Stimulated activated effector memory CD8-positive, alpha-beta T cell treated with anti-CD3 and anti-CD28 coated beads, Interleukin-12 subunit alpha, Interleukin-12 subunit beta, amount 100 ng/mL, for 72 hours (primary cell): ENCODE data around the gene BABAM1.

Experiments used
- ATAC-seq: fragments of 150-1000 bp; cut with Tn5 transposase; 2 replicates; pipeline ENCODE4 v1.10.0; 2021
- DNase-seq, 2 donors: peaks; one replicate each; pipeline ENCODE4 v3.0.0; 2021 to 2022; ENCODE audit warnings: low spot score in 2 of 2
- H3K27ac Mint-ChIP-seq: one replicate; pipeline ENCODE4 v1.8.0; 2022; ENCODE audit warnings: mild to moderate bottlenecking, mixed read lengths
- H3K36me3 Mint-ChIP-seq: one replicate; pipeline ENCODE4 v1.8.0; 2022; ENCODE audit warnings: mild to moderate bottlenecking, mixed read lengths
- H3K4me1 Mint-ChIP-seq: one replicate; pipeline ENCODE4 v1.8.0; 2022; ENCODE audit warnings: mixed read lengths
- H3K4me3 Mint-ChIP-seq: one replicate; pipeline ENCODE4 v1.8.0; 2022; ENCODE audit warnings: mild to moderate bottlenecking, mixed read lengths
- H3K9me3 Mint-ChIP-seq: one replicate; pipeline ENCODE4 v1.8.0; 2022; ENCODE audit warnings: mixed read lengths

The BABAM1 gene

GRCh38 chr19:17266975-17267788, at the start of gene BABAM1:
BABAM1 (plus strand) TSS chr19:17267443; CDS start chr19:17268807, 1,364 bp downstream.
- Mint-ChIP-seq H3K9me3 (no peaks in the 10 kb centered on the region), H3K27ac (peak within 1 kb of the TSS; percentile 79), H3K4me1 (peaks cover 12% of the 10 kb centered on the region), H3K36me3 (peaks cover 53% of the 10 kb centered on the region), H3K4me3 (peak within 1 kb of the TSS; percentile 79)
- DNase-seq (peak; percentile 70 to 94), ATAC-seq (peak; percentile 95)

GRCh38 chr19:17219286-17219685, 48.0 kb upstream of the BABAM1 start:
- ATAC-seq (no peak), DNase-seq (no peak)
- Mint-ChIP-seq H3K4me1 (peaks cover 11% of the 10 kb centered on the region), H3K27ac (no peak overlapping the region), H3K9me3 (no peaks in the 10 kb centered on the region), H3K4me3 (no peak overlapping the region), H3K36me3 (peaks cover 49% of the 10 kb centered on the region)

- Mint-ChIP-seq H3K27ac (no peak overlapping the region), H3K36me3 (peaks cover 43% of the 10 kb centered on the region), H3K4me1 (peaks cover under 1% of the 10 kb centered on the region), H3K9me3 (no peaks in the 10 kb centered on the region), H3K4me3 (no peak overlapping the region)
- ATAC-seq (peak; percentile 11), DNase-seq (no peak)
These were observed 47.0 kb upstream of the BABAM1 start for GRCh38 chr19:17220207-17220758.

- Mint-ChIP-seq H3K36me3 (peaks cover 5% of the 10 kb centered on the region), H3K4me3 (peak overlapping the region; percentile 80), H3K4me1 (peaks cover 9% of the 10 kb centered on the region), H3K9me3 (no peaks in the 10 kb centered on the region), H3K27ac (no peak overlapping the region)
- DNase-seq (no peak), ATAC-seq (no peak)
These were observed 42.2 kb upstream of the BABAM1 start for GRCh38 chr19:17225053-17225452.

GRCh38 chr19:17226002-17226933, 41.0 kb upstream of the BABAM1 start, which contains the start of gene OCEL1:
OCEL1 (plus strand) TSS chr19:17226226; CDS start chr19:17226248, 22 bp downstream.
- peaks cover 11% of the 10 kb centered on the region for H3K36me3 Mint-ChIP-seq
- peak within 1 kb of the TSS; percentile 87 for H3K27ac Mint-ChIP-seq
- peak within 1 kb of the TSS; percentile 80 for H3K4me3 Mint-ChIP-seq
- ATAC-seq (peak; percentile 96), DNase-seq (peak; percentile 92 to 97)
- H3K9me3 Mint-ChIP-seq = no peaks in the 10 kb centered on the region
- H3K4me1 Mint-ChIP-seq = peaks cover 9% of the 10 kb centered on the region

GRCh38 chr19:17227798-17228367, 39.4 kb upstream of the BABAM1 start:
- Mint-ChIP-seq H3K36me3 (peaks cover 26% of the 10 kb centered on the region), H3K4me1 (peaks cover 9% of the 10 kb centered on the region), H3K9me3 (no peaks in the 10 kb centered on the region), H3K27ac (no peak overlapping the region), H3K4me3 (peak overlapping the region; percentile 13)
- no peak for DNase-seq
- ATAC-seq = no peak

- Mint-ChIP-seq H3K27ac (no peak overlapping the region), H3K4me3 (no peak overlapping the region), H3K4me1 (peaks cover 22% of the 10 kb centered on the region), H3K9me3 (no peaks in the 10 kb centered on the region), H3K36me3 (peaks cover 26% of the 10 kb centered on the region)
- no peak for DNase-seq
- no peak for ATAC-seq
These were observed 37.4 kb upstream of the BABAM1 start for GRCh38 chr19:17229890-17230289.

GRCh38 chr19:17232258-17232657, 35.0 kb upstream of the BABAM1 start:
- Mint-ChIP-seq H3K4me1 (peaks cover 19% of the 10 kb centered on the region), H3K27ac (no peak overlapping the region), H3K9me3 (no peaks in the 10 kb centered on the region), H3K4me3 (no peak overlapping the region), H3K36me3 (peaks cover 21% of the 10 kb centered on the region)
- ATAC-seq (no peak), DNase-seq (no peak)

- H3K4me3 Mint-ChIP-seq = peak overlapping the region; percentile 76
- H3K4me1 Mint-ChIP-seq = peaks cover 16% of the 10 kb centered on the region
- peaks cover 21% of the 10 kb centered on the region for H3K36me3 Mint-ChIP-seq
- no peaks in the 10 kb centered on the region for H3K9me3 Mint-ChIP-seq
- ATAC-seq = peak; percentile 74
- H3K27ac Mint-ChIP-seq = peak overlapping the region; percentile 17
- peak in 1 of 2 donors; percentile 49 for DNase-seq
These were observed 32.3 kb upstream of the BABAM1 start for GRCh38 chr19:17234911-17235299.

GRCh38 chr19:17235300-17235970, 31.8 kb upstream of the BABAM1 start:
- DNase-seq = peak; percentile 55 to 81
- peaks cover 21% of the 10 kb centered on the region for H3K36me3 Mint-ChIP-seq
- H3K27ac Mint-ChIP-seq = peak overlapping the region; percentile 17
- peak overlapping the region; percentile 76 for H3K4me3 Mint-ChIP-seq
- peaks cover 16% of the 10 kb centered on the region for H3K4me1 Mint-ChIP-seq
- no peaks in the 10 kb centered on the region for H3K9me3 Mint-ChIP-seq
- peak; percentile 92 for ATAC-seq

- Mint-ChIP-seq H3K36me3 (peaks cover 16% of the 10 kb centered on the region), H3K4me3 (peak overlapping the region; percentile 76), H3K9me3 (no peaks in the 10 kb centered on the region), H3K4me1 (peaks cover 16% of the 10 kb centered on the region), H3K27ac (no peak overlapping the region)
- ATAC-seq (peak; percentile 51), DNase-seq (no peak)
These were observed 31.1 kb upstream of the BABAM1 start for GRCh38 chr19:17235971-17236777.

GRCh38 chr19:17236811-17237543, 30.3 kb upstream of the BABAM1 start:
- no peak for ATAC-seq
- peaks cover 8% of the 10 kb centered on the region for H3K36me3 Mint-ChIP-seq
- DNase-seq = no peak

More at GRCh38 chr19:17236811-17237543, 30.3 kb upstream of the BABAM1 start:
- no peaks in the 10 kb centered on the region for H3K9me3 Mint-ChIP-seq
- H3K4me1 Mint-ChIP-seq = peaks cover 16% of the 10 kb centered on the region
- H3K27ac Mint-ChIP-seq = no peak overlapping the region
- peak overlapping the region; percentile 76 for H3K4me3 Mint-ChIP-seq
